H9 (cell line): ENCODE data around the gene SURF4. TPM values are rescaled to one million over a fixed set of nuclear protein-coding genes. Genes with fewer than 3 reads are reported as not detected.

Experiments used
- DNase-seq: peaks from one replicate; pipeline ENCODE4 v3.0.0-alpha.2; 2017
- H2AFZ ChIP-seq: one replicate; pipeline ENCODE4 v1.6.1; 2013; ENCODE audit warnings: mild to moderate bottlenecking, low read length, control low read depth, moderate library complexity
- H2AK5ac ChIP-seq: 2 replicates; pipeline ENCODE4 v1.6.1; 2013; ENCODE audit warnings: low read length, control low read depth, mixed read lengths; ENCODE audit not compliant: insufficient read length
- H2BK120ac ChIP-seq: one replicate; pipeline ENCODE4 v1.6.1; 2013; ENCODE audit warnings: low read depth, mild to moderate bottlenecking, low read length, control low read depth, inconsistent platforms; ENCODE audit not compliant: poor library complexity, severe bottlenecking
- H2BK12ac ChIP-seq: 2 replicates; pipeline ENCODE4 v1.6.1; 2013; ENCODE audit warnings: low read length, control low read depth, mixed read lengths, low read depth; ENCODE audit not compliant: insufficient read length
- H2BK15ac ChIP-seq: 2 replicates; pipeline ENCODE4 v1.6.1; 2013; ENCODE audit warnings: low read depth, low read length, control low read depth
- H2BK20ac ChIP-seq: one replicate; pipeline ENCODE4 v1.6.1; 2013; ENCODE audit warnings: low read depth, mild to moderate bottlenecking, low read length, control low read depth, inconsistent platforms; ENCODE audit not compliant: poor library complexity, severe bottlenecking
- H2BK5ac ChIP-seq: 2 replicates; pipeline ENCODE4 v1.6.1; 2013; ENCODE audit warnings: low read length, control low read depth, mixed read lengths; ENCODE audit not compliant: insufficient read length
- H3K14ac ChIP-seq: 2 replicates; pipeline ENCODE4 v1.6.1; 2013; ENCODE audit warnings: low read length, control low read depth; ENCODE audit not compliant: insufficient read depth
- H3K18ac ChIP-seq: 2 replicates; pipeline ENCODE4 v1.6.1; 2013; ENCODE audit warnings: low read depth, mild to moderate bottlenecking, mixed read lengths, low read length, control low read depth; ENCODE audit not compliant: insufficient read length
- H3K23ac ChIP-seq: 2 replicates; pipeline ENCODE4 v1.6.1; 2013; ENCODE audit warnings: low read length, control low read depth, mixed read lengths, low read depth; ENCODE audit not compliant: insufficient read length
- H3K23me2 ChIP-seq: 2 replicates; pipeline ENCODE4 v1.6.1; 2013; ENCODE audit warnings: low read depth, mild to moderate bottlenecking, mixed read lengths, low read length, control low read depth; ENCODE audit not compliant: insufficient read length, poor library complexity, severe bottlenecking
- H3K27ac ChIP-seq: 2 replicates; pipeline ENCODE4 v1.5.1; 2013; ENCODE audit warnings: low read length, control low read depth, mixed read lengths, low read depth; ENCODE audit not compliant: insufficient read length
- H3K27me3 ChIP-seq: 2 replicates; pipeline ENCODE4 v1.6.1; 2013; ENCODE audit warnings: low read length, control low read depth, inconsistent platforms; ENCODE audit not compliant: insufficient read depth
- H3K4ac ChIP-seq: 2 replicates; pipeline ENCODE4 v1.6.1; 2013; ENCODE audit warnings: low read depth, mild to moderate bottlenecking, control low read depth, inconsistent platforms, low read length, moderate library complexity
- H3K4me1 ChIP-seq: 2 replicates; pipeline ENCODE4 v1.6.1; 2013; ENCODE audit warnings: low read length, control low read depth, inconsistent platforms; ENCODE audit not compliant: insufficient read depth
- H3K4me2 ChIP-seq: 2 replicates; pipeline ENCODE4 v1.6.1; 2013; ENCODE audit warnings: low read length, control low read depth, mixed read lengths; ENCODE audit not compliant: insufficient read length, insufficient read depth
- H3K56ac ChIP-seq: 2 replicates; pipeline ENCODE4 v1.6.1; 2013; ENCODE audit warnings: low read depth, mild to moderate bottlenecking, mixed read lengths, low read length, control low read depth; ENCODE audit not compliant: insufficient read length
- H3K79me1 ChIP-seq: 2 replicates; pipeline ENCODE4 v1.6.1; 2013; ENCODE audit warnings: low read depth, mild to moderate bottlenecking, moderate library complexity, low read length, control low read depth, inconsistent platforms; ENCODE audit not compliant: insufficient read depth, poor library complexity, severe bottlenecking
- H3K79me2 ChIP-seq: 2 replicates; pipeline ENCODE4 v1.6.1; 2013; ENCODE audit warnings: low read length, control low read depth, inconsistent platforms; ENCODE audit not compliant: insufficient read depth
- H3K9ac ChIP-seq: 2 replicates; pipeline ENCODE4 v1.6.1; 2013; ENCODE audit warnings: low read length, control low read depth, mixed read lengths; ENCODE audit not compliant: insufficient read length; ENCODE audit errors: extremely low read depth
- H3K9me3 ChIP-seq: one replicate; pipeline ENCODE4 v1.6.1; 2013; ENCODE audit warnings: low read depth, low read length, inconsistent platforms; ENCODE audit not compliant: control insufficient read depth
- H3T11ph ChIP-seq: one replicate; pipeline ENCODE4 v1.6.1; 2013; ENCODE audit warnings: mild to moderate bottlenecking, low read length, control low read depth, inconsistent platforms
- H4K20me1 ChIP-seq: one replicate; pipeline ENCODE4 v1.6.1; 2013; ENCODE audit not compliant: control insufficient read depth, insufficient read length, insufficient read depth
- H4K5ac ChIP-seq: 2 replicates; pipeline ENCODE4 v1.6.1; 2013; ENCODE audit warnings: low read depth, mild to moderate bottlenecking, mixed read lengths, low read length, control low read depth; ENCODE audit not compliant: insufficient read length
- H4K8ac ChIP-seq: replicated peaks from 2 replicates; pipeline ENCODE4 v1.6.1; 2013; ENCODE audit warnings: low read length, control low read depth, mixed read lengths, low read depth; ENCODE audit not compliant: insufficient read length
- H4K91ac ChIP-seq: 2 replicates; pipeline ENCODE4 v1.6.1; 2013; ENCODE audit warnings: low read depth, mild to moderate bottlenecking, moderate library complexity, mixed read lengths, low read length, control low read depth; ENCODE audit not compliant: insufficient read length
- H3K27ac Mint-ChIP-seq, 3 experiments: 2 replicates in 2 of 3; 3 replicates in 1 of 3; pipeline ENCODE4 v1.8.0; 2020 to 2021; ENCODE audit warnings: mixed read lengths in 3 of 3, mild to moderate bottlenecking in 1 of 3, moderate library complexity in 1 of 3
- H3K27me3 Mint-ChIP-seq: 2 replicates; pipeline ENCODE4 v1.8.0; 2021; ENCODE audit warnings: low read depth, mild to moderate bottlenecking, moderate library complexity, mixed read lengths
- H3K36me3 Mint-ChIP-seq, 3 experiments: 2 replicates in 2 of 3; 3 replicates in 1 of 3; pipeline ENCODE4 v1.8.0; 2020 to 2021; ENCODE audit warnings: low read depth in 3 of 3, mixed read lengths in 3 of 3; ENCODE audit not compliant: insufficient read depth in 1 of 3
- H3K4me1 Mint-ChIP-seq, 2 experiments: 2 replicates each; pipeline ENCODE4 v1.8.0; 2020; ENCODE audit warnings: mixed read lengths in 2 of 2
- H3K4me3 Mint-ChIP-seq, 2 experiments: 2 replicates in 1 of 2; 3 replicates in 1 of 2; pipeline ENCODE4 v1.8.0; 2020 to 2021; ENCODE audit warnings: mild to moderate bottlenecking in 2 of 2, mixed read lengths in 2 of 2, moderate library complexity in 1 of 2
- H3K9me3 Mint-ChIP-seq, 2 experiments: 2 replicates in 1 of 2; 3 replicates in 1 of 2; pipeline ENCODE4 v1.8.0; 2020; ENCODE audit warnings: mild to moderate bottlenecking in 2 of 2, mixed read lengths in 2 of 2, moderate library complexity in 1 of 2
- CTCF ChIP-seq: fragments of 200-600 bp; sonication (generic); conservative IDR thresholded peaks from 3 replicates; pipeline ENCODE4 v1.8.0; 2021; ENCODE audit warnings: antibody characterized with exemption, mild to moderate bottlenecking
- WGBS: extraction: QIAGEN DNeasy Blood & Tissue Kit; methylation state at CpG from one replicate; pipeline ENCODE4 v1.1.7; 2013; ENCODE audit warnings: missing lambda C conversion rate, low lambda C conversion rate, mixed read lengths; ENCODE audit not compliant: insufficient read length; ENCODE audit errors: extremely low coverage; 5-methylcytosine and 5-hydroxymethylcytosine counted together
- total RNA-seq: library from RNA; stranded (reverse); gene quantifications from 2 replicates; pipeline ENCODE4 v1.2.1, GENCODE V29; 2021

Gene SURF4
- total RNA-seq, 1 experiment from 2014 or later, result 146 TPM

- no CpG with 5 or more reads among the region's 9 CpGs for WGBS
- Histone ChIP-seq H2BK5ac (no peak overlapping the region), H3K9me3 (no peaks in the 10 kb centered on the region), H4K20me1 (no peaks in the 10 kb centered on the region), H3K79me2 (peaks cover 62% of the 10 kb centered on the region; the same call in 1 of the 2 replicates), H3T11ph (no peak overlapping the region), H3K27me3 (no peaks in the 10 kb centered on the region), H4K5ac (no peak overlapping the region), H2AFZ (no peak overlapping the region), H3K4ac (no peak overlapping the region), H3K9ac (no peak overlapping the region), H3K18ac (no peak overlapping the region), H3K4me2 (no peak overlapping the region), H2BK20ac (no peak overlapping the region), H4K91ac (no peak overlapping the region), H3K23me2 (peaks cover 6% of the 10 kb centered on the region), H3K4me1 (no peaks in the 10 kb centered on the region), H2BK12ac (no peak overlapping the region), H4K8ac (no peak overlapping the region), H3K56ac (no peak overlapping the region), H3K14ac (no peak overlapping the region), H2BK15ac (no peak overlapping the region), H2BK120ac (no peak overlapping the region), H2AK5ac (no peak overlapping the region), H3K23ac (no peak overlapping the region), H3K79me1 (peaks cover 34% of the 10 kb centered on the region), H3K27ac (no peak overlapping the region)
- no peak for DNase-seq
- H3K4me1 Mint-ChIP-seq, result peaks cover 11 to 13% of the 10 kb centered on the region in 2 experiments
- peaks cover 26 to 73% (median 57%) of the 10 kb centered on the region in 3 experiments; a peak in 6 of 7 replicates for H3K36me3 Mint-ChIP-seq
- no peak overlapping the region for H3K4me3 Mint-ChIP-seq
- no peak for TF ChIP-seq CTCF
- H3K9me3 Mint-ChIP-seq, result no peaks in the 10 kb centered on the region; a peak in 1 of 5 replicates
- H3K27ac Mint-ChIP-seq, result no peak overlapping the region
- no peaks in the 10 kb centered on the region for H3K27me3 Mint-ChIP-seq
These were observed 5.2 kb downstream of the SURF4 start for GRCh38 chr9:133370685-133371084.
